Esophagus mucosa (tissue), 1 donor: ENCODE measurements around the gene PCDH12. TPM values are rescaled to one million over a fixed set of nuclear protein-coding genes. Genes with fewer than 3 reads are reported as not detected.

Source experiments
- ATAC-seq: fragments of 200-7000 bp; cut with Tn5 transposase; one replicate; pipeline ENCODE4 v1.9.1; 2020
- total RNA-seq: library from RNA; stranded (reverse); gene quantifications from one replicate; pipeline ENCODE4 v1.2.4, GENCODE V29; 2023
- donor health status: DM: yes; HTN: yes; CAD: no.

PCDH12 gene
- total RNA-seq, 1 donor from 2014 or later = 0.40 TPM

GRCh38 chr5:141966275-141966962, 8.4 kb upstream of the PCDH12 start:
- ATAC-seq = no peak

- no peak for ATAC-seq
Observed at GRCh38 chr5:141965071-141965470, 7.1 kb upstream of the PCDH12 start.

GRCh38 chr5:141963701-141964100, 5.7 kb upstream of the PCDH12 start:
- no peak for ATAC-seq

GRCh38 chr5:141961466-141961865, 3.5 kb upstream of the PCDH12 start:
- no peak for ATAC-seq

- peak; percentile 69 for ATAC-seq
Observed at GRCh38 chr5:141960449-141961323, 2.7 kb upstream of the PCDH12 start.

- no peak for ATAC-seq
Observed at GRCh38 chr5:141960018-141960417, 2.0 kb upstream of the PCDH12 start.

GRCh38 chr5:141958546-141959172, 657 bp upstream of the PCDH12 start:
- ATAC-seq = peak; percentile 83

- no peak for ATAC-seq
Observed at GRCh38 chr5:141957367-141957996, 520 bp downstream of the PCDH12 start.

GRCh38 chr5:141954194-141954593, 3.8 kb downstream of the PCDH12 start:
- no peak for ATAC-seq

GRCh38 chr5:141952020-141952419, 6.0 kb downstream of the PCDH12 start:
- ATAC-seq = no peak

- ATAC-seq = no peak
Observed at GRCh38 chr5:141951332-141951781, 6.6 kb downstream of the PCDH12 start.

GRCh38 chr5:141950207-141951005, 7.6 kb downstream of the PCDH12 start:
- no peak for ATAC-seq

GRCh38 chr5:141949511-141949910, 8.5 kb downstream of the PCDH12 start:
- ATAC-seq = no peak

GRCh38 chr5:141948812-141949211, 9.2 kb downstream of the PCDH12 start:
- ATAC-seq = no peak

GRCh38 chr5:141947316-141947715, 10.7 kb downstream of the PCDH12 start:
- ATAC-seq = no peak

GRCh38 chr5:141945511-141946051, 12.4 kb downstream of the PCDH12 start:
- ATAC-seq = peak; percentile 42

- no peak for ATAC-seq
Observed at GRCh38 chr5:141944076-141944475, 13.9 kb downstream of the PCDH12 start.

GRCh38 chr5:141942185-141942857, 15.7 kb downstream of the PCDH12 start:
- ATAC-seq = no peak

- no peak for ATAC-seq
Observed at GRCh38 chr5:141941779-141942178, 16.2 kb downstream of the PCDH12 start.

- no peak for ATAC-seq
Observed at GRCh38 chr5:141941307-141941706, 16.7 kb downstream of the PCDH12 start.

- ATAC-seq = no peak
Observed at GRCh38 chr5:141940695-141941271, 17.2 kb downstream of the PCDH12 start.
